ENCODE measurements around the gene DXO.
A peak's percentile ranks its signal among the peaks of the same experiment; 100 is the strongest.

Gene DXO

DNA sequence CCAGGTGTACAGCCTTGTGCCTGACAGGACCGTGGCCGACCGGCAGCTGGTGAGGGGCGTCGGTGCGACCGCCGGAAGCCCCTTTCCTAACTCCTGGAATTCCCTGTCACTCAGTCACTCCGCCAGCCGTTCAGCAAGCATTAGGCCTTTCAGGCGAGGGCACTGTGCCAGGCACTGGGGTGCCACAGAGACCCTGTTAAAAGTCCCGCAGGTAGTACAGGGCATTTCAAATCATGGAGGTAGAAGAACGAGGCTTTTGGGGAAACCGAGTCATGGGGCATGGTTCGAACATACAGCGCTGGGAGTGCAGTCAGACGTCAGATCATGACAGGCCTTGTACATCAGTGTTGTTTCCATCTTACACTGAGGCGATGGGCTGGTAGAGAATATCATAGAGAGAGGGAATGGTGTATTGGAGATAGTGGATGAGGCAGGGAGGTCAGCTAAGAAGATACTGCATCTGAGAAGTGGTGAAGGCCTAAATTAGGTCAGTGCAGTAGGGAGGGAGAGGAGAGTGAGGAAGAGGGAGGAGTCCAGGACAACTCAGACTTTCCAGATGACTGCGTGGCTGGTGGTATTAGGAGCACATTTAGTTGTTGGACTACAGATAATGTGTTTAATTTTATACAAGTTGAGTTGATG is 892 bp upstream of the DXO start:
- no peak for TF ChIP-seq EZH2phosphoT487 (conservative IDR thresholded peaks at IDR 0.05; ENCODE audit: low read length)
- TF ChIP-seq, protein P1, sequence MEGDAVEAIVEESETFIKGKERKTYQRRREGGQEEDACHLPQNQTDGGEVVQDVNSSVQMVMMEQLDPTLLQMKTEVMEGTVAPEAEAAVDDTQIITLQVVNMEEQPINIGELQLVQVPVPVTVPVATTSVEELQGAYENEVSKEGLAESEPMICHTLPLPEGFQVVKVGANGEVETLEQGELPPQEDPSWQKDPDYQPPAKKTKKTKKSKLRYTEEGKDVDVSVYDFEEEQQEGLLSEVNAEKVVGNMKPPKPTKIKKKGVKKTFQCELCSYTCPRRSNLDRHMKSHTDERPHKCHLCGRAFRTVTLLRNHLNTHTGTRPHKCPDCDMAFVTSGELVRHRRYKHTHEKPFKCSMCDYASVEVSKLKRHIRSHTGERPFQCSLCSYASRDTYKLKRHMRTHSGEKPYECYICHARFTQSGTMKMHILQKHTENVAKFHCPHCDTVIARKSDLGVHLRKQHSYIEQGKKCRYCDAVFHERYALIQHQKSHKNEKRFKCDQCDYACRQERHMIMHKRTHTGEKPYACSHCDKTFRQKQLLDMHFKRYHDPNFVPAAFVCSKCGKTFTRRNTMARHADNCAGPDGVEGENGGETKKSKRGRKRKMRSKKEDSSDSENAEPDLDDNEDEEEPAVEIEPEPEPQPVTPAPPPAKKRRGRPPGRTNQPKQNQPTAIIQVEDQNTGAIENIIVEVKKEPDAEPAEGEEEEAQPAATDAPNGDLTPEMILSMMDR (IDR thresholded peaks at IDR 0.05; ENCODE audit: insufficient read depth, low read length, poor library complexity, severe bottlenecking) = no peak
- Histone ChIP-seq H3K9me3 (ENCODE audit: insufficient read depth, low read length) (no peaks in the 10 kb centered on the region), H3K9ac (ENCODE audit: low read length) (peak overlapping the region; percentile 69), H3F3A (ENCODE audit: insufficient read depth) (peaks cover 22% of the 10 kb centered on the region), H3K9me2 (replicated peaks; ENCODE audit: insufficient read depth, low read length) (no peaks in the 10 kb centered on the region), H4K20me1 (ENCODE audit: low read depth, low read length) (no peaks in the 10 kb centered on the region), H3K36me3 (ENCODE audit: low read length) (no peaks in the 10 kb centered on the region), H3K27ac (ENCODE audit: low read depth, low read length) (peak overlapping the region; percentile 79), H3K4me2 (ENCODE audit: low read depth, low read length, poor library complexity, severe bottlenecking) (peak overlapping the region; percentile 79), H2AFZ (ENCODE audit: low read depth, low read length, severe bottlenecking) (peak overlapping the region; percentile 74), H3K79me2 (ENCODE audit: insufficient read depth, low read length) (peaks cover 18% of the 10 kb centered on the region), H3K4me3 (ENCODE audit: insufficient read depth, low read length, poor library complexity, severe bottlenecking) (peak overlapping the region; percentile 80), H3K27me3 (ENCODE audit: low read length) (no peaks in the 10 kb centered on the region)

GRCh38 chr6:31971279-31971992 is 502 bp downstream of the DXO start:
- Histone ChIP-seq H3K9ac (ENCODE audit: low read length) (peak overlapping the region; percentile 69), H2AFZ (ENCODE audit: low read depth, low read length, severe bottlenecking) (peak overlapping the region; percentile 74), H3K4me3 (ENCODE audit: insufficient read depth, low read length, poor library complexity, severe bottlenecking) (peak overlapping the region; percentile 80), H3F3A (ENCODE audit: insufficient read depth) (peaks cover 22% of the 10 kb centered on the region), H3K36me3 (ENCODE audit: low read length) (no peaks in the 10 kb centered on the region), H3K9me2 (replicated peaks; ENCODE audit: insufficient read depth, low read length) (no peaks in the 10 kb centered on the region), H4K20me1 (ENCODE audit: low read depth, low read length) (no peaks in the 10 kb centered on the region), H3K27me3 (ENCODE audit: low read length) (no peaks in the 10 kb centered on the region), H3K79me2 (ENCODE audit: insufficient read depth, low read length) (peaks cover 18% of the 10 kb centered on the region), H3K27ac (ENCODE audit: low read depth, low read length) (peak overlapping the region; percentile 79), H3K4me2 (ENCODE audit: low read depth, low read length, poor library complexity, severe bottlenecking) (peak overlapping the region; percentile 79), H3K9me3 (ENCODE audit: insufficient read depth, low read length) (no peaks in the 10 kb centered on the region)
- TF ChIP-seq EZH2phosphoT487 (conservative IDR thresholded peaks at IDR 0.05; ENCODE audit: low read length) = no peak
- TF ChIP-seq, protein P1 (IDR thresholded peaks at IDR 0.05; ENCODE audit: insufficient read depth, low read length, poor library complexity, severe bottlenecking) = no peak

- Histone ChIP-seq H3K4me2 (ENCODE audit: low read depth, low read length, poor library complexity, severe bottlenecking) (peak overlapping the region; percentile 79), H3K36me3 (ENCODE audit: low read length) (no peaks in the 10 kb centered on the region), H3F3A (ENCODE audit: insufficient read depth) (peaks cover 22% of the 10 kb centered on the region), H2AFZ (ENCODE audit: low read depth, low read length, severe bottlenecking) (no peak overlapping the region), H4K20me1 (ENCODE audit: low read depth, low read length) (no peaks in the 10 kb centered on the region), H3K9me3 (ENCODE audit: insufficient read depth, low read length) (no peaks in the 10 kb centered on the region), H3K9ac (ENCODE audit: low read length) (peak overlapping the region; percentile 69), H3K4me3 (ENCODE audit: insufficient read depth, low read length, poor library complexity, severe bottlenecking) (peak overlapping the region; percentile 80), H3K79me2 (ENCODE audit: insufficient read depth, low read length) (peaks cover 18% of the 10 kb centered on the region), H3K9me2 (replicated peaks; ENCODE audit: insufficient read depth, low read length) (no peaks in the 10 kb centered on the region), H3K27me3 (ENCODE audit: low read length) (no peaks in the 10 kb centered on the region), H3K27ac (ENCODE audit: low read depth, low read length) (peak overlapping the region; percentile 79)
- TF ChIP-seq, protein P1 (IDR thresholded peaks at IDR 0.05; ENCODE audit: insufficient read depth, low read length, poor library complexity, severe bottlenecking) = no peak
- TF ChIP-seq EZH2phosphoT487 (conservative IDR thresholded peaks at IDR 0.05; ENCODE audit: low read length) = no peak
Measured at GRCh38 chr6:31970604-31971271, 1.2 kb downstream of the DXO start.

Measured in SU-DHL-6 (cell line).